GM21529 (cell line): Measurements from ENCODE around the gene EXOSC1.
"Not testable (repeated sequence)": the region's sequence is repeated elsewhere in the genome, so short reads cannot be mapped to it uniquely, and the experiment has no call there.

Source experiments
- ATAC-seq: cut with Tn5 transposase; IDR thresholded peaks from one replicate; pipeline ENCODE4 v1.9.1; 2021; ENCODE audit not compliant: unreplicated experiment

Gene EXOSC1

DNA sequence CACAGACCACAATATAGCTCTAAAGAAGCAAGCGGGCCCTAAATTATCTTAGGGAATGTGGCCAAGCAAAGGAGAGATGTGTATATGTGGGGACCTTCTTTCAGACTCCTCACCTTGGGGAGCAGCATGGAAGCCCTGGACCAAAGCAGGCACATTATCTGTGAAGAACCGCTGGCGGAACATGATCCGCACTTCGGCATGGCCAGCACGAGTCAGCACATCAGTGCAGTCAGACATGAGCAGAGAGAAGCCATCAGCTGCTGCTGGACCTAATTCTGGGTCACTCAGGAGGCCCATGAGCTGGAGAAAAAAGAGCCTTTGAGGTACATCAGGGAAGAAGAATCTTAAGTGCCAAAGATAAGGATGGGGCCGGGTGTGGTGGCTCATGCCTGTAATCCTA lies 14.1 kb upstream of the EXOSC1 start:
- ATAC-seq: no peak

GRCh38 chr10:97459111-97459510 lies 13.3 kb upstream of the EXOSC1 start:
- no peak for ATAC-seq

DNA sequence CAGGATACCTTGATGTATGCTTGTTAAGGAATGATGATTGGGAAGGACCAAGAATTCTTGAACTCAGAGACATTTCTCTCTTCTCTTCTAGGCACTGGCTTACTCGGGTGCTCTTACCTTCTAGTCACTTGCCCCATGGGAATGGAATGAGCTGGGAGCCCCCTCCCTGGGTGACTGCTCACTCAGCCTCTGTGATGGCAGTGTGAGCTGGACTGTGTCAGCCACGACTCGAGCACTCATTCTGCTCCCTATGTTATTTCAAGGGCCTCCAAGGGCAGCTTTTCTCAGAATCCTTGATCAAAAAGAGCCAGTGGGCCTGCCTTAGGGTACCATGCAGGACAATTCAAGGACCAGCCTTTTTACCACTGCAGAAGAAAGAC lies 10.9 kb upstream of the EXOSC1 start:
- ATAC-seq: no peak

DNA sequence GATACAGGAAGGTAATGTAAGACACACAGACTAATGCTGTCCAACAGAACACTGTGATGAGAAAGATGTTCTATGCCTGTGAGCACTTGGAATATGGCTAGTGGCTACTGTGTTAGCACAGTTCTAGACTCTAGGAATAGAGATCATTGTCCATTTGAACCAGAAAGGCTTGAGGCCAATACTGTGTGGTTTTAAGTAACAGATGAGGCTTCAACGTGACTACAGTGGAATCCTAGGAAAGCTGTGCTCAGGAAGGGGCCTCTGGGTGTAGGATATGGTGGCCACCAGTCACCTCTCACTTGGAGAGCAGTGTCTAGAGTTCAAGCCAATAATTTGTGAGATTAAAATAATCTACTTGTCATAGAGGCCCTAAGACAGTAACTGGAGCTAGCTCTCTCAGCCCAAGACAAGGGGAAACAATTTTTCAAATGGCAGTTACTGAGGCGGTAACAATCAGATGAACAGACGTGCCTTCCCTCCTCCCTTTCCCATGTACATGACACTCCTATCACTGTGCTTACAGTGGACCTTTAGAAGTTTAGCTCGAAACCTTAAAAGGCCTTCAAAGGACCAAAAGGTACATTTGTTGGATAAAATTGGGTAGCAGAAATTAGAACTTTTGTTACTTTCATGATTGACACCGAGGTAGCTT lies 10.4 kb upstream of the EXOSC1 start:
- ATAC-seq: no peak

- no peak for ATAC-seq
These were observed 8.7 kb upstream of the EXOSC1 start for GRCh38 chr10:97454330-97455036.

- no peak for ATAC-seq
These were observed 6.5 kb upstream of the EXOSC1 start for GRCh38 chr10:97452352-97452751.

GRCh38 chr10:97451605-97452004 lies 5.8 kb upstream of the EXOSC1 start:
- ATAC-seq: no peak

- ATAC-seq: no peak
These were observed 5.0 kb upstream of the EXOSC1 start for GRCh38 chr10:97450828-97451227.

- ATAC-seq: no peak
These were observed 467 bp downstream of the EXOSC1 start for GRCh38 chr10:97445357-97445721.

GRCh38 chr10:97444212-97444611 lies 1.6 kb downstream of the EXOSC1 start:
- ATAC-seq: no peak

GRCh38 chr10:97442277-97442676 lies 3.5 kb downstream of the EXOSC1 start:
- ATAC-seq: no peak

- no peak for ATAC-seq
These were observed 10.6 kb downstream of the EXOSC1 start for GRCh38 chr10:97435211-97435610.

DNA sequence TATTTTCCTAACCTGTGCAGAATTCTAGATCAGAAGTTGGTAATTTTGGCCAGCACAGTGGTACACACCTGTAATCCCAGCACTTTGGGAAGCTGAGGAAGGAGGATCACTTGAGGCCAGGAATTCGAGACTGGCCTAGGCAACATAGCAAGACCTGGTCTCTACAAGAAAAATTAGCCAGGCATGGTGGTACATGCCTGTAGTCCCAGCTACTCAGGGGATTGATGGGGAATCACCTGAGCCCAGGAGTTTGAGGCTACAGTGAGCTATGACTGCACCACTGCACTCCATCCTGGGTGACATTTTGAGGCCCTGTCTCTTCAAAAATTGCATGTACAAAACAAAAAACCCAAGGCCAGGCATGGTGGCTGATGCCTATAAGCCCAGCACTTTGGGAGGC lies 11.2 kb downstream of the EXOSC1 start:
- no peak for ATAC-seq

- ATAC-seq: no peak
These were observed 11.8 kb downstream of the EXOSC1 start for GRCh38 chr10:97434055-97434454.

GRCh38 chr10:97428572-97428981 lies 17.2 kb downstream of the EXOSC1 start:
- ATAC-seq: no peak

- ATAC-seq: no peak
These were observed 18.1 kb downstream of the EXOSC1 start for GRCh38 chr10:97427571-97428179.

DNA sequence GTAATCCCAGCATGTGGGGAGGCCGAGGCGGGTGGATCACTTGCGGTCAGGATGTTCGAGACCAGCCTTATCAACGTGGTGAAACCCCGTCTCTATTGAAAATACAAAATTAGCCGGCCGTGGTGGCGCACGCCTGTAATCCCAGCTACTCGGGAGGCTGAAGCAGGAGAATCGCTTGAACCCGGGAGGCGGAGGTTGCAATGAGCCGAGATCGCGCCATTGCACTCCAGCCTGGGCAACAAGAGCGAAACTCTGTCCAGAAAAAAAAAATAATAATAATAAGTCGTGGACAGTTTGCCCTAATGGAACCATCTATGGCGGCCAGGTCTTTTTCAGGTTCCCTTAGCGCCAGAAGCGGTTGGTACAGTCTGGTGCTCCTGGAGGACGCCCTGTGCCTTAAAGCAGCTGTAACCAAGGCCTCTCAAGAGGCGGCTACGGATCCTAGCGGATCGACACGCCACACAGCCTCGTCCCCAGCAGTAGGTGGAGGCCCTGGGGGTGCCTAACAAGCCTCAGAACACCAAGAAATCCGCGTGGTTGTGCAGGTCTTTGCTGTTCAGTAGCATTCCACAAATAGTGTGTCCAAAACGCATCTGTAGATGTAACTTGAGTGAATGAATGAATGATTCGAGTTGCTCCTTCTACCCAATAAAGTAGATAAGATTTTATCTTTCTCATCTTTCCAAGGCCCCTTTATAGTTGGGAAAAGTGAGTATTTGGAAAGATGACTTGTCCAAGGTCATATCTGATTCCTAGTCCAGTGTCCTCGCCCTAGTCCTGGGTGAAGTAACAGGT lies 18.8 kb downstream of the EXOSC1 start:
- no peak for ATAC-seq

GRCh38 chr10:97425964-97426775 lies 19.6 kb downstream of the EXOSC1 start, which contains the start of gene PGAM1:
PGAM1 (plus strand) TSS chr10:97426191; CDS start chr10:97426308, 117 bp downstream.
- ATAC-seq: peak; percentile 73

GRCh38 chr10:97423757-97424098 lies 22.1 kb downstream of the EXOSC1 start:
- not testable (repeated sequence) for ATAC-seq

- ATAC-seq: no peak
These were observed 29.2 kb downstream of the EXOSC1 start for GRCh38 chr10:97416565-97416964.

DNA sequence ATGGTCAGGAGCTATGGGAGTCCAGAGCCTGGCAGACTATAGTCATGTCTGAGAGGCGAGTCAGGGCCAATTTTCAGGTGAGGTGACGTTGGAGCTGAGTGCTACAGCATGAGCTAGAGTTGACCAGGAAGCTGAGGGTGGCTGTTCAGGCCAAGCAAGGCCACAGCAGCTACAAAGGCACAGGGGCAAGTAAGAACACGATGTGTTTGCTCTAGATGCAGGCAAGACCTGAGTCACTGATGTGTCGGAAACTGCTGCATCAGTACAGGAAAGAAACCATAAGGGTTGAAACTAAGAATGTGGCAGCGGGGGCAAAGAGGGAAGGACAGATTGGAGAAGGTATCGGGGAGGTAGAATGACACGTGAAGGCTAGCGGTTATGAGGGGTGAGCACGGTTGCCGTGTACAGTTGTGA lies 32.9 kb downstream of the EXOSC1 start:
- no peak for ATAC-seq
